ENCODE results near the gene RNF41. TPM values are rescaled to one million over a fixed set of nuclear protein-coding genes. Genes with fewer than 3 reads are reported as not detected.

The RNF41 gene
- total and polyA plus RNA-seq, 2 donors (not counting 3 experiments of a cell fraction or from before 2014, with no cell fraction given) = 88.3 to 203 TPM

DNA sequence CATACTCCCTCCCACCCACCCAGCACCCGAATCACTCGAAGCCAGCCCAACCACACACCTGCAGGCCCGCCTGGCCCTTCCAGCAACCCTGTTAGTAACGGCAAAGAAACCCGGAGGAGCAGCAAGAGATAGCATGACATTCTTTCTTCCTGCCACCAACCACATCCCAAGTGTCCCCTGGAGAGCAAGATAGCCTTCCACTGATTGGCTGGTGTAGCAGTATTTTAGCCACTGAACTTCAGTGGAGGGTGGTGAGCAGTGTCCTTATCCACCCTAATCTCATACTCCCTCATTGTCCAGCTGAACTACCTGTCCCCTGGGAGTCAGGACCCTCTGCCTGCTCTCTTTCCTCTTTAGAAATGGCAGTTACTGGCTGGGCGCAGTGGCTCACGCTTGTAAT is 7.4 kb upstream of the RNF41 start:
- Histone ChIP-seq H3K9ac (replicated peaks; ENCODE audit: extremely low read depth, insufficient read depth, low read length) (no peak overlapping the region), H2AFZ (ENCODE audit: low read depth, low read length) (no peak overlapping the region), H3K4me2 (ENCODE audit: insufficient read depth, low read length) (no peak overlapping the region), H3K79me2 (ENCODE audit: control insufficient read depth, insufficient read depth, low read length) (no peaks in the 10 kb centered on the region), H3K4me1 (ENCODE audit: control insufficient read depth, extremely low read depth, insufficient read depth, low read length) (peaks cover 3% of the 10 kb centered on the region), H3K9me3 (replicated peaks; ENCODE audit: control insufficient read depth, insufficient read depth, low read length) (no peaks in the 10 kb centered on the region), H3K27me3 (ENCODE audit: control insufficient read depth in 2 of 2, insufficient read depth in 2 of 2, low read length in 2 of 2) (no peaks in the 10 kb centered on the region), H4K20me1 (replicated peaks; ENCODE audit: control insufficient read depth, extremely low read depth, insufficient read depth, low read length) (no peaks in the 10 kb centered on the region), H3K27ac (ENCODE audit: insufficient read depth, low read depth, low read length) (no peak overlapping the region), H3K36me3 (ENCODE audit: control insufficient read depth in 2 of 2, extremely low read depth in 1 of 2, insufficient read depth in 2 of 2, low read length in 2 of 2) (peaks cover 0 to 2% of the 10 kb centered on the region in 2 experiments), H3K4me3 (replicated peaks in 1 of 3; ENCODE audit: insufficient read depth in 1 of 3, low read depth in 1 of 3, low read length in 3 of 3) (no peak overlapping the region), H3K9me1 (replicated peaks; ENCODE audit: control insufficient read depth, extremely low read depth, insufficient read depth, low read length) (no peaks in the 10 kb centered on the region)
- dilution Hi-C loops (cut with MboI; ENCODE audit: extremely low pct_ligation_motif_present, low sequenced_read_pairs) (no loop called here), intact Hi-C loops (cut with micrococcal nuclease) (no loop called here)
- BruUV-seq (replicated peaks) = no TSS peak
- DNase-seq (ENCODE audit: low read depth, low spot score) (no peak), FAIRE-seq (no peak)
- TF ChIP-seq MYC (IDR thresholded peaks at IDR 0.05; ENCODE audit: low read depth, low read length) (no peak), FOS (IDR thresholded peaks at IDR 0.05; ENCODE audit: borderline replicate concordance, insufficient read depth, low read length) (no peak), POLR2AphosphoS5 (IDR thresholded peaks at IDR 0.05; ENCODE audit: insufficient read depth, low read depth, low read length) (no peak), GATA2 (IDR thresholded peaks at IDR 0.05; ENCODE audit: insufficient read depth, insufficient read length, low read depth, low read length) (no peak), EZH2 (IDR thresholded peaks at IDR 0.05; ENCODE audit: borderline replicate concordance, low read depth, low read length, severe bottlenecking) (no peak), JUN (IDR thresholded peaks at IDR 0.05; ENCODE audit: borderline replicate concordance, insufficient read depth, insufficient read length, low read depth) (no peak), POLR2A (IDR thresholded peaks at IDR 0.05; ENCODE audit: low read depth, low read length) (no peak)
- TF ChIP-seq, protein P1, sequence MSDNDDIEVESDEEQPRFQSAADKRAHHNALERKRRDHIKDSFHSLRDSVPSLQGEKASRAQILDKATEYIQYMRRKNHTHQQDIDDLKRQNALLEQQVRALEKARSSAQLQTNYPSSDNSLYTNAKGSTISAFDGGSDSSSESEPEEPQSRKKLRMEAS (IDR thresholded peaks at IDR 0.05; ENCODE audit: insufficient read depth, insufficient read length) = no peak
- TF ChIP-seq, protein P2, sequence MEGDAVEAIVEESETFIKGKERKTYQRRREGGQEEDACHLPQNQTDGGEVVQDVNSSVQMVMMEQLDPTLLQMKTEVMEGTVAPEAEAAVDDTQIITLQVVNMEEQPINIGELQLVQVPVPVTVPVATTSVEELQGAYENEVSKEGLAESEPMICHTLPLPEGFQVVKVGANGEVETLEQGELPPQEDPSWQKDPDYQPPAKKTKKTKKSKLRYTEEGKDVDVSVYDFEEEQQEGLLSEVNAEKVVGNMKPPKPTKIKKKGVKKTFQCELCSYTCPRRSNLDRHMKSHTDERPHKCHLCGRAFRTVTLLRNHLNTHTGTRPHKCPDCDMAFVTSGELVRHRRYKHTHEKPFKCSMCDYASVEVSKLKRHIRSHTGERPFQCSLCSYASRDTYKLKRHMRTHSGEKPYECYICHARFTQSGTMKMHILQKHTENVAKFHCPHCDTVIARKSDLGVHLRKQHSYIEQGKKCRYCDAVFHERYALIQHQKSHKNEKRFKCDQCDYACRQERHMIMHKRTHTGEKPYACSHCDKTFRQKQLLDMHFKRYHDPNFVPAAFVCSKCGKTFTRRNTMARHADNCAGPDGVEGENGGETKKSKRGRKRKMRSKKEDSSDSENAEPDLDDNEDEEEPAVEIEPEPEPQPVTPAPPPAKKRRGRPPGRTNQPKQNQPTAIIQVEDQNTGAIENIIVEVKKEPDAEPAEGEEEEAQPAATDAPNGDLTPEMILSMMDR (IDR thresholded peaks at IDR 0.05; ENCODE audit: extremely low read depth in 1 of 2, insufficient read depth in 1 of 2, low read depth in 1 of 2, low read length in 2 of 2) = no peak
- ChIA-PET CTCF (interaction anchor here (1.3 to 1.5 kb wide), 2 partner anchors 14 to 111 kb away, joined by 3 read pairs; partner anchors contain the start of gene ZC3H10), POLR2A (no interaction called here)

Measured in endothelial cell of umbilical vein (primary cell).